Measurements from ENCODE around the gene WHRN. TPM values are rescaled to one million over a fixed set of nuclear protein-coding genes. Genes with fewer than 3 reads are reported as not detected.
A peak's percentile ranks its signal among the peaks of the same experiment; 100 is the strongest.

WHRN gene
- total and polyA plus RNA-seq, 5 donors from 2014 or later: 1.00 to 24.2 (median 1.4) TPM

GRCh38 chr9:114473447-114473801 lies 31.8 kb downstream of the WHRN start:
- ATAC-seq (ENCODE audit: low read depth in 2 of 2): no peak
- no peak for DNase-seq
- Mint-ChIP-seq H3K4me1 (peaks cover 0 to 16% (median 4%) of the 10 kb centered on the region in 4 donors), H3K36me3 (peaks cover 18% of the 10 kb centered on the region), H3K27ac (peak overlapping the region in 1 of 3 donors; percentile 9), H3K4me3 (no peak overlapping the region), H3K27me3 (no peaks in the 10 kb centered on the region), H3K9me3 (peaks cover 0 to 3% (median 0%) of the 10 kb centered on the region in 7 donors)
- H3K36me3 ChIP-seq (ENCODE audit: control insufficient read depth, insufficient read depth, low read length): no peaks in the 10 kb centered on the region
- no peak overlapping the region for H3K27ac ChIP-seq (ENCODE audit: insufficient read depth, low read length, poor library complexity, severe bottlenecking)
- H3K27me3 ChIP-seq (ENCODE audit: control insufficient read depth, insufficient read depth, low read length): no peaks in the 10 kb centered on the region
- no peaks in the 10 kb centered on the region for H3K9me3 ChIP-seq (ENCODE audit: control insufficient read depth in 2 of 2, low read length in 2 of 2)
- peaks cover 7% of the 10 kb centered on the region for H3K4me1 ChIP-seq (ENCODE audit: control insufficient read depth, insufficient read depth, low read length, poor library complexity, severe bottlenecking)
- H3K4me3 ChIP-seq (ENCODE audit: low read depth, low read length): no peak overlapping the region

DNA sequence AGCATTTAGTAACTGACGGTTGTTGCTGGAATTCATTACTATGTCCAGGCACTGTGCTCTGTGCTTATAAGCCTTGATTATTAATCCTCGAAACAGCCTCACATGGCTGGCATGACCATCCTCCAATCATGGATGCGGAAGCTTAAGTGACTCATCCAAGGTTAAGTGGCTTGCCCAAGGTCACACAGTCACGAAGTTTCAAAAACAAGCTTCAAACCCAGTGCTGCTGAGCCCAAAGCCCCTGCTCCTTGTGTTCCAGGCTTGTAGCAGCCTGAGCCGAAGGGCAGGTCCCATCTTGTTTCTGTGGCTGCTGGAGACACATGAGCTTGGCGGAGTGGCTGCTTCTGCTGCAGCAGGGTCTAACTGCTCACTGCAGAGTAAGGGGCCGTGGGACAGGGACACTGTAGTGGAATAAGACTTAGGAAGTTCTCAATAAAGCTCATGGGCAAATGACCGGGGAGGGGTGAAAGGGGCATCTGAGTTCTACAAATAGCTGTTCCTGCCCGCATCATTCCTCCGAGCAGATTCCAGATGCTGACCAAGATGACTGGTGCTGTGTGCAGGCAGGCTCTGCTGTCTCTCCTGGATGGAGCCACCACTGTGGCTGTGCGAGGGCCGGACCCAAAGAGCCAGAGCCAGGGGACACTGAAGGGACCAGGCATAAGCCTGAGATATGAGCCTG lies 32.4 kb downstream of the WHRN start:
- H3K27me3 Mint-ChIP-seq: peaks cover 2% of the 10 kb centered on the region
- peaks cover 0 to 3% (median 0%) of the 10 kb centered on the region in 7 donors for H3K9me3 Mint-ChIP-seq
- ATAC-seq (ENCODE audit: low read depth in 2 of 2) (no peak), DNase-seq (no peak)
- H3K4me1 ChIP-seq (ENCODE audit: control insufficient read depth, insufficient read depth, low read length, poor library complexity, severe bottlenecking): peaks cover 7% of the 10 kb centered on the region
- no peaks in the 10 kb centered on the region for H3K36me3 ChIP-seq (ENCODE audit: control insufficient read depth, insufficient read depth, low read length)
- no peaks in the 10 kb centered on the region for H3K9me3 ChIP-seq (ENCODE audit: control insufficient read depth in 2 of 2, low read length in 2 of 2)
- H3K4me1 Mint-ChIP-seq: peaks cover 0 to 16% (median 4%) of the 10 kb centered on the region in 4 donors
- no peaks in the 10 kb centered on the region for H3K27me3 ChIP-seq (ENCODE audit: control insufficient read depth, insufficient read depth, low read length)
- H3K36me3 Mint-ChIP-seq: peaks cover 18% of the 10 kb centered on the region
- peak overlapping the region in 2 of 3 donors; percentile 39 to 49 for H3K27ac Mint-ChIP-seq
- no peak overlapping the region for H3K4me3 Mint-ChIP-seq
- no peak overlapping the region for H3K27ac ChIP-seq (ENCODE audit: insufficient read depth, low read length, poor library complexity, severe bottlenecking)
- no peak overlapping the region for H3K4me3 ChIP-seq (ENCODE audit: low read depth, low read length)

DNA sequence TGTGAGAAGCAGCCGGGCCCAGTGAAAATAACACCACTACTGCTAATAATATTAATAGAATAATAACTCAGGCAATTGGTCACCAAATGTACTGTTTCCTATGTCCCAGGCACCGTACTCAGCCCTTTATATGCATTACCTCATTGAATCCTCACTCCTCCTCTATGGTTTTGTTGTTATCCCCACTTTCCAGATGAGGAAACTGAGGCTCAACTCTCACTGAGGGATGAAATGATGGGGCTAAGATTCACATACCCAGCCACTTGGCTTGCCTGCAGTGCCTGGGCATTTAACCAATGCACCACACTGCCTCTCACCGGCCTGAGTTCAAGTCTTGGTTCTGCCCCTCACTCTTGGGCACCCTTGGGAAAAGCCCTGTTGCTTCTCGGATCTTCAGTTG lies 34.1 kb downstream of the WHRN start:
- Mint-ChIP-seq H3K4me1 (peaks cover 0 to 16% (median 5%) of the 10 kb centered on the region in 4 donors), H3K9me3 (peaks cover 0 to 3% (median 0%) of the 10 kb centered on the region in 7 donors), H3K4me3 (no peak overlapping the region), H3K27ac (no peak overlapping the region), H3K36me3 (peaks cover 16% of the 10 kb centered on the region), H3K27me3 (peaks cover 4% of the 10 kb centered on the region)
- ATAC-seq (ENCODE audit: low read depth in 2 of 2) (no peak), DNase-seq (no peak)
- H3K4me3 ChIP-seq (ENCODE audit: low read depth, low read length): no peak overlapping the region
- H3K9me3 ChIP-seq (ENCODE audit: control insufficient read depth in 2 of 2, low read length in 2 of 2): no peaks in the 10 kb centered on the region
- no peaks in the 10 kb centered on the region for H3K27me3 ChIP-seq (ENCODE audit: control insufficient read depth, insufficient read depth, low read length)
- no peak overlapping the region for H3K27ac ChIP-seq (ENCODE audit: insufficient read depth, low read length, poor library complexity, severe bottlenecking)
- H3K4me1 ChIP-seq (ENCODE audit: control insufficient read depth, insufficient read depth, low read length, poor library complexity, severe bottlenecking): peaks cover 7% of the 10 kb centered on the region
- no peaks in the 10 kb centered on the region for H3K36me3 ChIP-seq (ENCODE audit: control insufficient read depth, insufficient read depth, low read length)

- Histone ChIP-seq H3K27me3 (ENCODE audit: control insufficient read depth, insufficient read depth, low read length) (no peaks in the 10 kb centered on the region), H3K4me1 (ENCODE audit: control insufficient read depth, insufficient read depth, low read length, poor library complexity, severe bottlenecking) (peaks cover 7% of the 10 kb centered on the region), H3K36me3 (ENCODE audit: control insufficient read depth, insufficient read depth, low read length) (no peaks in the 10 kb centered on the region), H3K27ac (ENCODE audit: insufficient read depth, low read length, poor library complexity, severe bottlenecking) (no peak overlapping the region), H3K4me3 (ENCODE audit: low read depth, low read length) (no peak overlapping the region), H3K9me3 (ENCODE audit: control insufficient read depth in 2 of 2, low read length in 2 of 2) (no peaks in the 10 kb centered on the region)
- peaks cover 0 to 13% (median 5%) of the 10 kb centered on the region in 4 donors for H3K4me1 Mint-ChIP-seq
- no peak overlapping the region for H3K4me3 Mint-ChIP-seq
- H3K36me3 Mint-ChIP-seq: peaks cover 16% of the 10 kb centered on the region
- no peak for DNase-seq
- no peak overlapping the region for H3K27ac Mint-ChIP-seq
- ATAC-seq (ENCODE audit: low read depth in 2 of 2): no peak
- H3K9me3 Mint-ChIP-seq: peaks cover 0 to 3% (median 0%) of the 10 kb centered on the region in 7 donors
- H3K27me3 Mint-ChIP-seq: peaks cover 4% of the 10 kb centered on the region
These were observed 34.7 kb downstream of the WHRN start for GRCh38 chr9:114470581-114470980.

GRCh38 chr9:114470121-114470520 lies 35.2 kb downstream of the WHRN start:
- Histone ChIP-seq H3K4me1 (ENCODE audit: control insufficient read depth, insufficient read depth, low read length, poor library complexity, severe bottlenecking) (peaks cover 2% of the 10 kb centered on the region), H3K27ac (ENCODE audit: insufficient read depth, low read length, poor library complexity, severe bottlenecking) (no peak overlapping the region), H3K36me3 (ENCODE audit: control insufficient read depth, insufficient read depth, low read length) (no peaks in the 10 kb centered on the region), H3K27me3 (ENCODE audit: control insufficient read depth, insufficient read depth, low read length) (no peaks in the 10 kb centered on the region), H3K9me3 (ENCODE audit: control insufficient read depth in 2 of 2, low read length in 2 of 2) (no peaks in the 10 kb centered on the region), H3K4me3 (ENCODE audit: low read depth, low read length) (no peak overlapping the region)
- no peak overlapping the region for H3K4me3 Mint-ChIP-seq
- peaks cover 4% of the 10 kb centered on the region for H3K27me3 Mint-ChIP-seq
- peaks cover 0 to 8% (median 3%) of the 10 kb centered on the region in 4 donors for H3K4me1 Mint-ChIP-seq
- H3K9me3 Mint-ChIP-seq: peaks cover 0 to 3% (median 0%) of the 10 kb centered on the region in 7 donors
- H3K27ac Mint-ChIP-seq: peak overlapping the region in 2 of 3 donors; percentile 66 to 73
- H3K36me3 Mint-ChIP-seq: peaks cover 19% of the 10 kb centered on the region
- ATAC-seq (ENCODE audit: low read depth in 2 of 2) (no peak), DNase-seq (no peak)

GRCh38 chr9:114469091-114469853 lies 36.0 kb downstream of the WHRN start:
- Histone ChIP-seq H3K27me3 (ENCODE audit: control insufficient read depth, insufficient read depth, low read length) (no peaks in the 10 kb centered on the region), H3K9me3 (ENCODE audit: control insufficient read depth in 2 of 2, low read length in 2 of 2) (no peaks in the 10 kb centered on the region), H3K4me1 (ENCODE audit: control insufficient read depth, insufficient read depth, low read length, poor library complexity, severe bottlenecking) (no peaks in the 10 kb centered on the region), H3K27ac (ENCODE audit: insufficient read depth, low read length, poor library complexity, severe bottlenecking) (no peak overlapping the region), H3K4me3 (ENCODE audit: low read depth, low read length) (no peak overlapping the region), H3K36me3 (ENCODE audit: control insufficient read depth, insufficient read depth, low read length) (no peaks in the 10 kb centered on the region)
- Mint-ChIP-seq H3K36me3 (peaks cover 16% of the 10 kb centered on the region), H3K9me3 (peaks cover 0 to 3% (median 0%) of the 10 kb centered on the region in 7 donors), H3K4me3 (no peak overlapping the region), H3K27ac (peak overlapping the region in 1 of 3 donors; percentile 73), H3K27me3 (peaks cover 4% of the 10 kb centered on the region), H3K4me1 (peaks cover 0 to 4% (median 2%) of the 10 kb centered on the region in 4 donors)
- ATAC-seq (ENCODE audit: low read depth in 2 of 2) (no peak), DNase-seq (no peak)

GRCh38 chr9:114467910-114468309 lies 37.4 kb downstream of the WHRN start:
- Mint-ChIP-seq H3K4me3 (no peak overlapping the region), H3K9me3 (peaks cover 0 to 3% (median 0%) of the 10 kb centered on the region in 7 donors), H3K4me1 (peaks cover 0 to 4% (median 0%) of the 10 kb centered on the region in 4 donors), H3K27ac (peak overlapping the region in 1 of 3 donors; percentile 17), H3K27me3 (peaks cover 4% of the 10 kb centered on the region), H3K36me3 (peaks cover 12% of the 10 kb centered on the region)
- Histone ChIP-seq H3K27me3 (ENCODE audit: control insufficient read depth, insufficient read depth, low read length) (no peaks in the 10 kb centered on the region), H3K27ac (ENCODE audit: insufficient read depth, low read length, poor library complexity, severe bottlenecking) (no peak overlapping the region), H3K4me3 (ENCODE audit: low read depth, low read length) (no peak overlapping the region), H3K4me1 (ENCODE audit: control insufficient read depth, insufficient read depth, low read length, poor library complexity, severe bottlenecking) (no peaks in the 10 kb centered on the region), H3K36me3 (ENCODE audit: control insufficient read depth, insufficient read depth, low read length) (no peaks in the 10 kb centered on the region), H3K9me3 (ENCODE audit: control insufficient read depth in 2 of 2, low read length in 2 of 2) (no peaks in the 10 kb centered on the region)
- no peak for ATAC-seq (ENCODE audit: low read depth in 2 of 2)
- no peak for DNase-seq
